DMS114 treated with DMSO at 0.1 percent for 48 hours (cell line): ENCODE measurements around the gene NFKBIA.
"Not testable (repeated sequence)": the region's sequence is repeated elsewhere in the genome, so short reads cannot be mapped to it uniquely, and the experiment has no call there.

ENCODE experiments used
- DNase-seq: peaks from one replicate; lab custom pipeline; 2025; ENCODE audit not compliant: unreplicated experiment; lab: John Stamatoyannopoulos, UW

Gene NFKBIA

DNA sequence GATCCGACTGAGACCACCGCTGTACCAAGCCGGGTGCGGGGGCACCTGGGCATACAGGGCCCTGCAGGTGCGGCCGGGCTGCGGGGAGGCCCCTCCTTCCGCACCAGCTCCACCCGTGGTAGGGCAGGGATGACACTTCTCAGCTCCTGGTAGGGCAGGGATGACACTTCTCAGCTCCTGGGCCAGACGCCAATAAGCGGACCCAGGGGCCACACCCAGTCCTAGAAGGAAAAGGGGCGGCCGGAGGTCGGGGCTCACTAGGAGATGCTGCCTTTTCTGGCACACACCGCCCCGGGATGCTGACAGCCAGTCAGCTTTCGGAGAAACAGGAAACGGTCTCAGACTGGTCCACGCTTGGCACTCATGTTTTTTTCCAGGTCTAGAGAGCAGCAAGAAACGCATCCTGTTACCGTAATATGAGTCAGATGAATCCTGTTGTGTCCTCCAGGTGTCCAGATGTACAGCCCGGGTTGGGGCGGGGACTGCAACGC is 34.8 kb downstream of the NFKBIA start:
- DNase-seq = no peak

DNA sequence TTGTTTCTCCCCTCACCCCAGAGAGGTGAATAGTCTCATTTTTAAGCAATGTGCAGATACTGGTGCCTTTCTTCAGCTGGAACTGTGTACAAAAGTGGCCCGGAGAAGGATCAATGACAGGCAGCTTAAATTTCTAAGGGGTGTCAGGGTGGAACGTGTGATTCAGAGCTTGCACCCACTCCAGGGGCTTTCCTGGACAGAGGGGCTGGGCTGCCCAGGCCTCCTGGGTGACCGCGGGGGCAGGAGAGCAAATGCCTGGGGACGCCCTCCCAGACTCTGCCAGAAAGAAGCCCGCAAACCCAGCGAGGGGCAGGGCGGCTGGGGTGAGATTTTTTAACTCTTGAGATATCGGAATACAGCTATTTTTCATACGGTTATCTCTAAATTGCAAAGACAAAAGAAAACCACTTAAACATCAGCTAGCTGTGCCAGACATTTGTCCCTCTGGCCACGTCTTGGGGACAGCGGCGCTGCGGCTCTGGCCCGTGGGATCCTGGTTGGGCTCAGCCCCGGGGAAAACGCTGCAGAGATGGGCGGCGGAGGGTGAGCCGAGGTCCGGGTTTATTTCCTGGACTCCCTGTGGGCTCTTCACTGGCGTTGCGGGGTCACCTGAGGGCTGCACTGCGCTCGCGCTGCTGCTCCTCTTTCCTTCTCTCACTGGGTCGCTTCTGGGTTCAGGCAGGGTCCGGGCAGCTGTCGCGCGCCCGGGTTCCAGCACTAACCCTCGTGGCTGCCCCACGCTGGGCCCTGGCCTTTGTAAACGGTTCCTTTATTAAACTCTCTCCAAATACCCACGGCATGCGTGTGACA is 35.8 kb downstream of the NFKBIA start:
- no peak for DNase-seq

GRCh38 chr14:35368139-35368460 is 36.4 kb downstream of the NFKBIA start:
- no peak for DNase-seq

DNA sequence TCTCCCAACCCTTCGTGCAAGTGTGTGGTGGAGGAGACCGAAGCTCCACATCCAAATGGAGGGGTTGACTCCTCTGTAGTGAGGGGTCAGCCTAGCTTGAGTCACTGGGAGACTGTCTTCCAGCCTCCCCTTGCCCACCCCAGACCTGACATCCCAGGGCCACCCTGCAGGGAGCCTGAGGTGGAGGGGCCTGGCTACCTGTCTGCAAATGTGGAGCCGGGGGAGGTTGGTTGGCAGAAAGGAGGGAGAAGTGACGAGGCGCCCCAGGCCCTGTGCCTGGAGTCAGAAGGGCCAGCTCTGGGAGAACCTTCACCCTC is 37.5 kb downstream of the NFKBIA start:
- DNase-seq = no peak

- DNase-seq = no peak
Observed at GRCh38 chr14:35366521-35366976, 38.0 kb downstream of the NFKBIA start.

DNA sequence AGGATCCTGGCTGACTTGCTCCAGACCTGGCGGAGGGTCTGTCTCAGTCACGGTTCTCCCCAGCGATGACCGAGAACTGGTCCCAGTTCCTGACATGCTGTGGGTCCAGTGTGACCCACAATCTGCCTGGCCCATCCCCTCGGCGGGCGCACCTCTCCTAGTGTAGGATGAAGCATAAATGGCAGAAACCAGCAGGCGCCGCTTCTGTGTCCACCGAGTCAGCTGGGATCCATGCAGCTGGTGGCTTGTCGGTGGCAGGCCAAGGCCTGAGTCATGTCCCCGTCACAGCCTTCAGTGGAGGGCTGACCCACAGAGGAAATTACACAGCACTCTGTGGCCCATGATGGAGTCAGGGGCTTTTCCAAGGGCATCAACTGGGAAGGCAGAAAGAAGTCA is 38.5 kb downstream of the NFKBIA start:
- DNase-seq = no peak

GRCh38 chr14:35365130-35366055 is 39.2 kb downstream of the NFKBIA start:
- DNase-seq = no peak

DNA sequence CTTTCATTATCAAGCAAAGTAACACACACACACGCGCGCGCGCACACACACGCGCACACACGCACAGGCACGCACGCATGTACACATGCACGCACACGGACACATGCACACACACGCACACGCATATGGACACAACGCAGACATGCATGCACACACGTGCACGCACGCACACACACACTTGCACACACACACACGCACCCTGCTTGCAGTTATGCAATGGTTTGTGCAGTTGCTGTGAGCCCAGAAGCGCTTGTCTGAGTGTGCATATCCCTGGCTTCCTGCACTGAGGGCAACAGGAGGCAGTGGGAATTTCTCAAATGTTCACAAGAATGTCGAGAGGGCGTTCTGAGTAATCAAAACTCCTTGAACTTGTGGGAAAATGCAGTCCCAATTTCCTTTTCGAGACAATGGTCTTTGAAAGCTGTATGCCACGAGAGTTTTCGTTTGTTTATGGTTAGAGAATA is 41.6 kb downstream of the NFKBIA start:
- DNase-seq = no peak

- no peak for DNase-seq
Observed at GRCh38 chr14:35362450-35362849, 42.1 kb downstream of the NFKBIA start.

GRCh38 chr14:35361141-35361480 is 43.4 kb downstream of the NFKBIA start:
- no peak for DNase-seq

DNA sequence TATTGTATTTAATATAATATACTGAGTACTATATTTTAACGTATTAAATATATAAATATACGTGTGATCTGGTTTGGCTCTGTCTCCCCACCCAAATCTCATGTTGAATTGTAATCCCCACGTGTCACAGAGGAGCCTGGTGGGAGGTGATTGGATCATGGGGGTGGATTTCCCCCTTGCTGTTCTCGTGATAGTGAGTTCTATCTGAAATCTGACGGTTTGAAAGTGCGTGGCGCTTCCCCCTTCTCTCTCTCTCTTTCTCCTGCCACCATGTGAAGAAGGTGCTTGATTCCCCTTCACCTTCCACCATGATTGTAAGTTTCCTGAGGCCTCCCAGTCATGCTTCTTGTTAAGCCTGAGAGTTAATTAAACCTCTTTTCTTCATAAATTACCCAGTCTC is 44.9 kb downstream of the NFKBIA start:
- DNase-seq = not testable (repeated sequence)

- no peak for DNase-seq
Observed at GRCh38 chr14:35355981-35356841, 48.3 kb downstream of the NFKBIA start.

- DNase-seq = not testable (repeated sequence)
Observed at GRCh38 chr14:35355235-35355634, 49.3 kb downstream of the NFKBIA start.

- DNase-seq = no peak
Observed at GRCh38 chr14:35353409-35354172, 51.0 kb downstream of the NFKBIA start.

- no peak for DNase-seq
Observed at GRCh38 chr14:35352274-35353233, 52.0 kb downstream of the NFKBIA start.

DNA sequence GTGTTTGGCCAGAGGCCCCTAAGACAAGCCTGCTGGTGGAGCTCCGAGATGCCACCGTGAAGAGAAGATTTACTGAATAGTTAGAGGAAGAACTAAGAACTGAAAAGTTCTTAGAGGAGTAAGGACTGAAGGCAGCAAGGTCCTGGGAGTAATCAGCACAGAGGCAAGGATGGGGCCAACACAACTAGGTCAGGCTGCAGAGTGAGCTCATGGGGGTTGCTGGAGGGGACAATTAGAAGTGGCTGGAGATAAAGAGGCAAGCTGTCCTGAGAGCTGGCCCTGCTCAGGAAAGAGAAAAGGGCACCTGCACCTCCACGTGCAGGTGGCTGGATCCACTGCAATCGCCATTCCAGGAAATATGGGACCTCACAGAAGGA is 52.7 kb downstream of the NFKBIA start:
- DNase-seq = no peak
